K562 treated with DMSO at 1 percent for 12 hours (cell line): ENCODE measurements around the gene LRRC4B. TPM values are rescaled to one million over a fixed set of nuclear protein-coding genes. Genes with fewer than 3 reads are reported as not detected.

Experiments
- total RNA-seq: library from RNA; unstranded; fragments of 300-600 nt; gene quantifications from 2 replicates; pipeline ENCODE4 v1.2.3, GENCODE V29; 2022; ENCODE audit not compliant: insufficient read depth

LRRC4B gene
- total RNA-seq: 9.3 and 10.0 TPM in 2 replicates

GRCh38 chr19:50567882-50568727 is at the start of gene LRRC4B:
Gene LRRC4B (minus strand): TSS chr19:50568435. CDS start chr19:50548838, 19,597 bp downstream.

GRCh38 chr19:50513746-50514345 is 54.4 kb downstream of the LRRC4B start, which contains the start of gene ASPDH:
Gene ASPDH (minus strand): TSS chr19:50513913. CDS start chr19:50513823, 90 bp downstream.

GRCh38 chr19:50511069-50511822 is 57.0 kb downstream of the LRRC4B start, which contains the start of gene JOSD2:
Gene JOSD2 (minus strand): TSS chr19:50511191. CDS start chr19:50510431, 760 bp downstream.

GRCh38 chr19:50476224-50476906 is 91.9 kb downstream of the LRRC4B start, which contains the start of the genes EMC10 and GARIN5A:
Gene EMC10 (plus strand): TSS chr19:50476507. CDS start chr19:50476545, 38 bp downstream.
Gene GARIN5A (minus strand): TSS chr19:50476848. CDS start chr19:50476388, 460 bp downstream.

Other genes with a start within 250 kb of the LRRC4B start
- gene KCNC3, start 239.1 kb downstream of the LRRC4B start, total RNA-seq: 1.8 and 10.4 TPM in 2 replicates
- gene NAPSA, start 202.8 kb downstream of the LRRC4B start, total RNA-seq: 3.5 and 4.7 TPM in 2 replicates
- 68.8 and 81.4 TPM in 2 replicates for gene NR1H2, start 192.0 kb downstream of the LRRC4B start, total RNA-seq
- 212 and 226 TPM in 2 replicates for gene POLD1, start 184.1 kb downstream of the LRRC4B start, total RNA-seq
- gene SPIB, start 149.5 kb downstream of the LRRC4B start, total RNA-seq: 0.31 and 0.90 TPM in 2 replicates
- gene MYBPC2, start 135.5 kb downstream of the LRRC4B start, total RNA-seq: not detected in 2 replicates
- 69.3 and 72.6 TPM in 2 replicates for gene EMC10, start 91.9 kb downstream of the LRRC4B start, total RNA-seq
- gene GARIN5A, start 91.6 kb downstream of the LRRC4B start, total RNA-seq: 1.2 and 2.8 TPM in 2 replicates
- gene JOSD2, start 57.2 kb downstream of the LRRC4B start, total RNA-seq: 9.7 and 20.1 TPM in 2 replicates
- gene ASPDH, start 54.5 kb downstream of the LRRC4B start, total RNA-seq: not detected in 2 replicates
- 1.6 and 6.4 TPM in 2 replicates for gene SYT3, start 71.4 kb upstream of the LRRC4B start, total RNA-seq
- gene C19orf81, start 81.0 kb upstream of the LRRC4B start, total RNA-seq: 42.4 and 48.8 TPM in 2 replicates
- 1.1 TPM in 1 of 2 replicates, not detected in the other for gene SHANK1, start 151.4 kb upstream of the LRRC4B start, total RNA-seq
- 74.7 and 127 TPM in 2 replicates for gene CLEC11A, start 154.9 kb upstream of the LRRC4B start, total RNA-seq
- gene GPR32, start 202.0 kb upstream of the LRRC4B start, total RNA-seq: not detected in 2 replicates
- gene ACP4, start 222.0 kb upstream of the LRRC4B start, total RNA-seq: not detected in 2 replicates